ENCODE results near the gene ZBTB5. TPM values are rescaled to one million over a fixed set of nuclear protein-coding genes. Genes with fewer than 3 reads are reported as not detected.

Gene ZBTB5
- total and polyA plus RNA-seq, 4 donors, result 3.2 to 21.9 (median 8.3) TPM

- ATAC-seq (ENCODE audit: insufficient read depth, low FRiP score) (no peak), DNase-seq (no peak)
- H3K9ac ChIP-seq (ENCODE audit: insufficient read depth in 1 of 2, low read length in 2 of 2), result no peak overlapping the region
- no peak for TF ChIP-seq CTCF (IDR thresholded peaks at IDR 0.05; ENCODE audit: control extremely low read depth, extremely low read depth)
- no peak overlapping the region for H3K4me3 ChIP-seq
- no peaks in the 10 kb centered on the region for H3K36me3 ChIP-seq (ENCODE audit: control insufficient read depth in 4 of 4, insufficient read depth in 4 of 4, low read length in 4 of 4)
- peaks cover 0 to 2% (median 0%) of the 10 kb centered on the region in 4 donors for H3K9me3 ChIP-seq (ENCODE audit: control insufficient read depth in 4 of 4, insufficient read depth in 3 of 4, low read length in 3 of 4)
- WGBS, 2 donors, result 76 to 86% methylated on average over 8 of the region's 8 CpGs
- H3K27ac ChIP-seq (ENCODE audit: low read depth in 1 of 2, low read length in 1 of 2), result no peak overlapping the region
- H3K27me3 ChIP-seq (ENCODE audit: control insufficient read depth in 3 of 3, insufficient read depth in 3 of 3, low read length in 2 of 3), result no peaks in the 10 kb centered on the region
- no peaks in the 10 kb centered on the region for H3K4me1 ChIP-seq (ENCODE audit: control insufficient read depth in 5 of 5, insufficient read depth in 5 of 5, low read length in 5 of 5)
Measured at GRCh38 chr9:37395663-37396062, 69.6 kb downstream of the ZBTB5 start.

- no peaks in the 10 kb centered on the region for H3K36me3 ChIP-seq (ENCODE audit: control insufficient read depth in 4 of 4, insufficient read depth in 4 of 4, low read length in 4 of 4)
- H3K9ac ChIP-seq (ENCODE audit: insufficient read depth in 1 of 2, low read length in 2 of 2), result no peak overlapping the region
- H3K9me3 ChIP-seq (ENCODE audit: control insufficient read depth in 4 of 4, insufficient read depth in 3 of 4, low read length in 3 of 4), result peaks cover 0 to 2% (median 0%) of the 10 kb centered on the region in 4 donors
- no peak for DNase-seq
- H3K4me1 ChIP-seq (ENCODE audit: control insufficient read depth in 5 of 5, insufficient read depth in 5 of 5, low read length in 5 of 5), result no peaks in the 10 kb centered on the region
- H3K27ac ChIP-seq (ENCODE audit: low read depth in 1 of 2, low read length in 1 of 2), result no peak overlapping the region
- no peak for ATAC-seq (ENCODE audit: insufficient read depth, low FRiP score)
- WGBS, 2 donors, result 66 to 81% methylated on average over 12 of the region's 12 CpGs
- H3K27me3 ChIP-seq (ENCODE audit: control insufficient read depth in 3 of 3, insufficient read depth in 3 of 3, low read length in 2 of 3), result no peaks in the 10 kb centered on the region
- no peak overlapping the region for H3K4me3 ChIP-seq
- no peak for TF ChIP-seq CTCF (IDR thresholded peaks at IDR 0.05; ENCODE audit: control extremely low read depth, extremely low read depth)
Measured at GRCh38 chr9:37395229-37395628, 70.0 kb downstream of the ZBTB5 start.

GRCh38 chr9:37392272-37392671 lies 73.0 kb downstream of the ZBTB5 start:
- H3K27me3 ChIP-seq (ENCODE audit: control insufficient read depth in 3 of 3, insufficient read depth in 3 of 3, low read length in 2 of 3), result no peaks in the 10 kb centered on the region
- no peak for TF ChIP-seq CTCF (IDR thresholded peaks at IDR 0.05; ENCODE audit: control extremely low read depth, extremely low read depth)
- DNase-seq, result no peak

GRCh38 chr9:37390759-37391158 lies 74.5 kb downstream of the ZBTB5 start:
- peaks cover 0 to 4% (median 0%) of the 10 kb centered on the region in 4 donors for H3K9me3 ChIP-seq (ENCODE audit: control insufficient read depth in 4 of 4, insufficient read depth in 3 of 4, low read length in 3 of 4)
- TF ChIP-seq CTCF (IDR thresholded peaks at IDR 0.05; ENCODE audit: control extremely low read depth, extremely low read depth), result no peak
- H3K9ac ChIP-seq (ENCODE audit: insufficient read depth in 1 of 2, low read length in 2 of 2), result no peak overlapping the region
- no peaks in the 10 kb centered on the region for H3K36me3 ChIP-seq (ENCODE audit: control insufficient read depth in 4 of 4, insufficient read depth in 4 of 4, low read length in 4 of 4)
- no peaks in the 10 kb centered on the region for H3K4me1 ChIP-seq (ENCODE audit: control insufficient read depth in 5 of 5, insufficient read depth in 5 of 5, low read length in 5 of 5)
- ATAC-seq (ENCODE audit: insufficient read depth, low FRiP score), result no peak
- H3K4me3 ChIP-seq, result no peak overlapping the region
- H3K27me3 ChIP-seq (ENCODE audit: control insufficient read depth in 3 of 3, insufficient read depth in 3 of 3, low read length in 2 of 3), result no peaks in the 10 kb centered on the region
- DNase-seq, result no peak
- no peak overlapping the region for H3K27ac ChIP-seq (ENCODE audit: low read depth in 1 of 2, low read length in 1 of 2)
- WGBS, 2 donors, result 40 to 46% methylated on average over 7 of the region's 7 CpGs

More at GRCh38 chr9:37392272-37392671, 73.0 kb downstream of the ZBTB5 start:
- WGBS, 2 donors, result 80 to 87% methylated on average over 8 of the region's 8 CpGs
- Histone ChIP-seq H3K36me3 (ENCODE audit: control insufficient read depth in 4 of 4, insufficient read depth in 4 of 4, low read length in 4 of 4) (no peaks in the 10 kb centered on the region), H3K4me1 (ENCODE audit: control insufficient read depth in 5 of 5, insufficient read depth in 5 of 5, low read length in 5 of 5) (no peaks in the 10 kb centered on the region), H3K27ac (ENCODE audit: low read depth in 1 of 2, low read length in 1 of 2) (no peak overlapping the region), H3K9me3 (ENCODE audit: control insufficient read depth in 4 of 4, insufficient read depth in 3 of 4, low read length in 3 of 4) (peaks cover 0 to 4% (median 0%) of the 10 kb centered on the region in 4 donors), H3K4me3 (no peak overlapping the region), H3K9ac (ENCODE audit: insufficient read depth in 1 of 2, low read length in 2 of 2) (no peak overlapping the region)
- no peak for ATAC-seq (ENCODE audit: insufficient read depth, low FRiP score)

Data from lung (tissue), 12 donors.